ENCODE data around the gene LRRC75A. TPM values are rescaled to one million over a fixed set of nuclear protein-coding genes. Genes with fewer than 3 reads are reported as not detected.

Gene LRRC75A
- polyA plus RNA-seq, 1 donor (not counting 4 experiments of a cell fraction or from before 2014, with no cell fraction given): not detected

DNA sequence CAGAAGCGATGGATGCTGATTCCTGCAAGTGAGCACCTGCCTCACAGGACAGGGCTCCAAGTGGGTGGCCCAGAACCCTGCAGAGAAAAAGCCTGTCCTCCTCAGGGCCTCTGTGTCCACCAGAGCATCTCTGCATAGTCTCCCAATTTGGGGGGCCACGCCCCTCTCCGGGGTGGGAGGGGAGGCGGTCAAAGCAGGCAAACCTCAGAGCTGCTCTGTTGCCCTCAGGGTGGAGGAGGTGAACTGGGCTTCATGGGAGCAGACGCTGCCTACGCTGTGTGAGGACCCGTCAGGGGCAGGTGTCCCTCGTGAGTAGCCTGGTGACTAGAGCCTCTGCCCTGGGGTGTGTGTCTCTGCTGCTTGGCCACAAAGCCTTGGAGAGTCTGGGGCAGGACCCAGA lies 57.3 kb downstream of the LRRC75A start:
- H3K9me3 ChIP-seq (ENCODE audit: control insufficient read depth, low read depth, low read length): no peaks in the 10 kb centered on the region
- dilution Hi-C loops (cut with MboI; ENCODE audit: extremely low pct_ligation_motif_present, low sequenced_read_pairs): no loop called here
- H3K9me1 ChIP-seq (ENCODE audit: control insufficient read depth, extremely low read depth, insufficient read depth, low read length): no peaks in the 10 kb centered on the region
- no peak overlapping the region for H3K27ac ChIP-seq (ENCODE audit: control insufficient read depth, insufficient read depth, low read length)
- no peak overlapping the region for H3K4me2 ChIP-seq (ENCODE audit: control insufficient read depth, extremely low read depth, insufficient read depth, low read depth, low read length)
- TF ChIP-seq EZH2 (IDR thresholded peaks at IDR 0.05; ENCODE audit: low read length) (no peak), CTCF (optimal IDR thresholded peaks at IDR 0.05 in 1 of 3, IDR thresholded peaks at IDR 0.05 in 1 of 3, conservative IDR thresholded peaks at IDR 0.05 in 1 of 3; ENCODE audit: extremely low read depth in 1 of 3, insufficient read depth in 2 of 3, low read length in 3 of 3) (no peak)
- no peaks in the 10 kb centered on the region for H4K20me1 ChIP-seq (ENCODE audit: control insufficient read depth, extremely low read depth, insufficient read depth, low read length)
- FAIRE-seq (no peak), DNase-seq (ENCODE audit: low read depth, low spot score) (no peak)
- no peak overlapping the region for H3K9ac ChIP-seq (ENCODE audit: control insufficient read depth, extremely low read depth, insufficient read depth, low read length)
- H3K4me3 ChIP-seq (ENCODE audit: control insufficient read depth in 2 of 3, extremely low read depth in 1 of 3, insufficient read depth in 2 of 3, low read depth in 1 of 3, low read length in 3 of 3): no peak overlapping the region
- H3K4me1 ChIP-seq (ENCODE audit: control insufficient read depth, extremely low read depth, insufficient read depth, low read length): peaks cover 5% of the 10 kb centered on the region
- H3K36me3 ChIP-seq (ENCODE audit: control insufficient read depth in 2 of 2, extremely low read depth in 1 of 2, insufficient read depth in 2 of 2, low read length in 2 of 2): peaks cover 0 to 1% of the 10 kb centered on the region in 2 experiments
- H3K79me2 ChIP-seq (ENCODE audit: control insufficient read depth, insufficient read depth, low read length): peaks cover 8% of the 10 kb centered on the region
- no peaks in the 10 kb centered on the region for H3K27me3 ChIP-seq (ENCODE audit: control insufficient read depth, extremely low read depth, insufficient read depth, low read length)
- no peak overlapping the region for H2AFZ ChIP-seq (ENCODE audit: control insufficient read depth, low read length)

DNA sequence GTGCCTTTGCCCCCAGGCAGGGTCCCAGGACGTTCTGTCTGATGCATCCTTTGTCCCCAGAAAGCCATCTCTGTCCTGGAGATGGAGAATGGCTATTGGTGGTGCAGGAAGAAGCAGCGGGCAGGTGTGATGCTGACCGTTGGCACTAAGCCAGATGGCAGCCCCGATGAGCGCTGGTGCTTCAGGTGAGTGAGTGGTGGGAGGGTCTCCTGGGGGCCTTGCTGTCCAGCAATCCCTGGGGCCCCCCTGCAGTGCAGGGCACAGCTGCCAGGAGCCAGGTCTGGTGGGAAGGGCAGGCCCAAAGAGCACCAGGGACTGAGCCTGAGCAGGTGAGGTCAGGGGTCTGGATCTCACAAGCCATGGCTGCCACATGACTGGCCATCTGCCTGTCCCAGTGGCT lies 58.5 kb downstream of the LRRC75A start:
- no peak overlapping the region for H3K4me2 ChIP-seq (ENCODE audit: control insufficient read depth, extremely low read depth, insufficient read depth, low read depth, low read length)
- no peak overlapping the region for H3K9ac ChIP-seq (ENCODE audit: control insufficient read depth, extremely low read depth, insufficient read depth, low read length)
- no peaks in the 10 kb centered on the region for H3K9me3 ChIP-seq (ENCODE audit: control insufficient read depth, low read depth, low read length)
- no peaks in the 10 kb centered on the region for H3K36me3 ChIP-seq (ENCODE audit: control insufficient read depth in 2 of 2, extremely low read depth in 1 of 2, insufficient read depth in 2 of 2, low read length in 2 of 2)
- H3K9me1 ChIP-seq (ENCODE audit: control insufficient read depth, extremely low read depth, insufficient read depth, low read length): no peaks in the 10 kb centered on the region
- H3K4me1 ChIP-seq (ENCODE audit: control insufficient read depth, extremely low read depth, insufficient read depth, low read length): peaks cover 8% of the 10 kb centered on the region
- H3K4me3 ChIP-seq (ENCODE audit: control insufficient read depth in 2 of 3, extremely low read depth in 1 of 3, insufficient read depth in 2 of 3, low read depth in 1 of 3, low read length in 3 of 3): no peak overlapping the region
- H4K20me1 ChIP-seq (ENCODE audit: control insufficient read depth, extremely low read depth, insufficient read depth, low read length): no peaks in the 10 kb centered on the region
- DNase-seq (ENCODE audit: low read depth, low spot score) (no peak), FAIRE-seq (no peak)
- TF ChIP-seq CTCF (optimal IDR thresholded peaks at IDR 0.05 in 1 of 3, IDR thresholded peaks at IDR 0.05 in 1 of 3, conservative IDR thresholded peaks at IDR 0.05 in 1 of 3; ENCODE audit: extremely low read depth in 1 of 3, insufficient read depth in 2 of 3, low read length in 3 of 3) (no peak), EZH2 (IDR thresholded peaks at IDR 0.05; ENCODE audit: low read length) (no peak)
- H3K79me2 ChIP-seq (ENCODE audit: control insufficient read depth, insufficient read depth, low read length): no peaks in the 10 kb centered on the region
- H2AFZ ChIP-seq (ENCODE audit: control insufficient read depth, low read length): no peak overlapping the region
- no peaks in the 10 kb centered on the region for H3K27me3 ChIP-seq (ENCODE audit: control insufficient read depth, extremely low read depth, insufficient read depth, low read length)
- no peak overlapping the region for H3K27ac ChIP-seq (ENCODE audit: control insufficient read depth, insufficient read depth, low read length)
- dilution Hi-C loops (cut with MboI; ENCODE audit: extremely low pct_ligation_motif_present, low sequenced_read_pairs): no loop called here

Data from keratinocyte (primary cell).